Endothelial cell of umbilical vein (primary cell): ENCODE measurements around the gene GSTA2.

Experiments used
- EZH2 ChIP-seq: IDR thresholded peaks from 2 replicates; pipeline ENCODE4 v1.6.1; 2012; ENCODE audit warnings: borderline replicate concordance, low read depth, mild to moderate bottlenecking, moderate library complexity, low read length, inconsistent platforms; ENCODE audit not compliant: severe bottlenecking
- FOS ChIP-seq: IDR thresholded peaks from 2 replicates; pipeline ENCODE4 v1.6.1; 2011; ENCODE audit warnings: mild to moderate bottlenecking, low read length, moderate library complexity, borderline replicate concordance; ENCODE audit not compliant: insufficient read depth
- MYC ChIP-seq: IDR thresholded peaks from one replicate; pipeline ENCODE4 v1.6.1; 2011; ENCODE audit warnings: mild to moderate bottlenecking, low read depth, low read length
- POLR2A ChIP-seq: IDR thresholded peaks from 2 replicates; pipeline ENCODE4 v1.6.1; 2012; ENCODE audit warnings: low read depth, mild to moderate bottlenecking, control low read depth, low read length
- POLR2AphosphoS5 ChIP-seq: IDR thresholded peaks from 2 replicates; pipeline ENCODE4 v1.6.1; 2012; ENCODE audit warnings: low read depth, mild to moderate bottlenecking, control low read depth, low read length, moderate library complexity; ENCODE audit not compliant: insufficient read depth
- TF ChIP-seq, protein P1 (sequence below), 2 donors: IDR thresholded peaks; 1 replicate in 1 of 2; 2 replicates in 1 of 2; pipeline ENCODE4 v1.5.1; 2011; ENCODE audit warnings: low read length in 2 of 2, mild to moderate bottlenecking in 2 of 2, moderate library complexity in 2 of 2, control low read depth in 1 of 2, inconsistent platforms in 1 of 2, low read depth in 1 of 2; ENCODE audit not compliant: insufficient read depth in 1 of 2; ENCODE audit errors: extremely low read depth in 1 of 2
- TF ChIP-seq, protein P2 (sequence below): IDR thresholded peaks from 2 replicates; pipeline ENCODE4 v1.6.1; 2011; ENCODE audit not compliant: insufficient read depth, insufficient read length

- TF ChIP-seq MYC (no peak), POLR2AphosphoS5 (no peak), POLR2A (no peak), EZH2 (no peak), FOS (no peak)
- TF ChIP-seq, protein P1, sequence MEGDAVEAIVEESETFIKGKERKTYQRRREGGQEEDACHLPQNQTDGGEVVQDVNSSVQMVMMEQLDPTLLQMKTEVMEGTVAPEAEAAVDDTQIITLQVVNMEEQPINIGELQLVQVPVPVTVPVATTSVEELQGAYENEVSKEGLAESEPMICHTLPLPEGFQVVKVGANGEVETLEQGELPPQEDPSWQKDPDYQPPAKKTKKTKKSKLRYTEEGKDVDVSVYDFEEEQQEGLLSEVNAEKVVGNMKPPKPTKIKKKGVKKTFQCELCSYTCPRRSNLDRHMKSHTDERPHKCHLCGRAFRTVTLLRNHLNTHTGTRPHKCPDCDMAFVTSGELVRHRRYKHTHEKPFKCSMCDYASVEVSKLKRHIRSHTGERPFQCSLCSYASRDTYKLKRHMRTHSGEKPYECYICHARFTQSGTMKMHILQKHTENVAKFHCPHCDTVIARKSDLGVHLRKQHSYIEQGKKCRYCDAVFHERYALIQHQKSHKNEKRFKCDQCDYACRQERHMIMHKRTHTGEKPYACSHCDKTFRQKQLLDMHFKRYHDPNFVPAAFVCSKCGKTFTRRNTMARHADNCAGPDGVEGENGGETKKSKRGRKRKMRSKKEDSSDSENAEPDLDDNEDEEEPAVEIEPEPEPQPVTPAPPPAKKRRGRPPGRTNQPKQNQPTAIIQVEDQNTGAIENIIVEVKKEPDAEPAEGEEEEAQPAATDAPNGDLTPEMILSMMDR (IDR thresholded peaks at IDR 0.05; ENCODE audit: extremely low read depth in 1 of 2, insufficient read depth in 1 of 2, low read depth in 1 of 2, low read length in 2 of 2) = no peak
- TF ChIP-seq, protein P2, sequence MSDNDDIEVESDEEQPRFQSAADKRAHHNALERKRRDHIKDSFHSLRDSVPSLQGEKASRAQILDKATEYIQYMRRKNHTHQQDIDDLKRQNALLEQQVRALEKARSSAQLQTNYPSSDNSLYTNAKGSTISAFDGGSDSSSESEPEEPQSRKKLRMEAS = no peak
Measured at GRCh38 chr6:52733172-52733571, 30.1 kb downstream of the GSTA2 start.
